SH-SY5Y (cell line): ENCODE measurements around the gene RNF157.

Experiments used
- GATA2 ChIP-seq: IDR thresholded peaks from 2 replicates; pipeline ENCODE4 v1.6.1; 2011; ENCODE audit warnings: mild to moderate bottlenecking, low read depth, low read length
- GATA3 ChIP-seq: IDR thresholded peaks from 2 replicates; pipeline ENCODE4 v1.6.1; 2011; ENCODE audit warnings: low read depth, mild to moderate bottlenecking, low read length, moderate library complexity

- no peak for TF ChIP-seq GATA3
- TF ChIP-seq GATA2, result no peak
These were observed 29.9 kb upstream of the RNF157 start for GRCh38 chr17:76270127-76270592.
